ENCODE data around the gene CYSRT1. TPM values are rescaled to one million over a fixed set of nuclear protein-coding genes. Genes with fewer than 3 reads are reported as not detected.

CYSRT1 gene
- 1.5 to 1.9 TPM (median 1.7 TPM) in 3 replicates for total RNA-seq

DNA sequence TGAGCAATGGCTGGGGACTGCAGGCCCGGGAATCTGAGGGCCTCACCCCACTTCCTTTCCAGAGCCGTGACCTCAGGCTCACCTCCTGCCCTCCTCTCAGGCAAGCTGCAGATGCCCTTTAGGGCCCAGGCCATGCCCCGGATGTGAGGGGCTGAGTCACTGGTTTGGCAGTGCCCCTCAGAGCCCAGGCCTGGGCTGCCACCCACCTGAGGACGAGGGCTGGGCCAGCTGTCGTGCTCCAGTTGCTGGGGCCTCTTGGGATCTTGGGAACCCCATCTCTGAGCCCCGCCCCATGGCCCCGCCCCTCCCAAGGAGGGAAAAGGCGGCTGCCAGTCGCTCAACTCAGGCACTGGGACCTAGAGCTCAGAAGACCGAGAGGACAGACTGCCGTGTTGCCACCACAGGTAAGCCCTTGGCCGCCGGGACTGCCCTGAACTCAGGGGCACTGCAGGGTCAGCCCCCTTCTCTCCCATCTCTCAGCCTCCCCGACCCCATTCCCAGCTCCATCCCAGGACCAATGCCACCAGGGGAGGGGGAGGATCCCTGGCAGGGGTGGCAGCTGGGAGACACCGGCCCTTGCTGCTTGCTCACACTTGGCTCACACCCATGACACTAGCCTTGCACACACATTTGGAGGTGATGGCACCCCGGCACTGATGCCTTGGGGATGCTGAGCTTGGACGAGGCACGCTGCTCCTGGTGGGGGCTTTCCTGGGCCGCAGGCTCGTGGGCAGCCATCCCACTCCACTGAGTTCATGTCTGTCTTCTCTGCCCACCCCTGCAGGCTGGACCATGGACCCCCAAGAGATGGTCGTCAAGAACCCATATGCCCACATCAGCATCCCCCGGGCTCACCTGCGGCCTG lies at the start of gene CYSRT1:
CYSRT1 (plus strand) TSS at position 345 of the 865 bp plus-strand sequence; CDS start at position 793, 448 bp downstream.
- H3K9me3 Mint-ChIP-seq = no peaks in the 10 kb centered on the region
- peak within 1 kb of the TSS; percentile 82 for H3K4me3 Mint-ChIP-seq
- H3K27me3 Mint-ChIP-seq (ENCODE audit: low read depth) = peaks cover 4% of the 10 kb centered on the region
- no peak for TF ChIP-seq CTCF (IDR thresholded peaks at IDR 0.05; ENCODE audit: unreplicated experiment)
- H3K4me1 Mint-ChIP-seq = peaks cover 9% of the 10 kb centered on the region
- H3K36me3 Mint-ChIP-seq = no peaks in the 10 kb centered on the region
- DNase-seq (ENCODE audit: low spot score in 2 of 2, unreplicated experiment in 2 of 2) = no peak
- peak within 1 kb of the TSS; percentile 66 for H3K27ac Mint-ChIP-seq

DNA sequence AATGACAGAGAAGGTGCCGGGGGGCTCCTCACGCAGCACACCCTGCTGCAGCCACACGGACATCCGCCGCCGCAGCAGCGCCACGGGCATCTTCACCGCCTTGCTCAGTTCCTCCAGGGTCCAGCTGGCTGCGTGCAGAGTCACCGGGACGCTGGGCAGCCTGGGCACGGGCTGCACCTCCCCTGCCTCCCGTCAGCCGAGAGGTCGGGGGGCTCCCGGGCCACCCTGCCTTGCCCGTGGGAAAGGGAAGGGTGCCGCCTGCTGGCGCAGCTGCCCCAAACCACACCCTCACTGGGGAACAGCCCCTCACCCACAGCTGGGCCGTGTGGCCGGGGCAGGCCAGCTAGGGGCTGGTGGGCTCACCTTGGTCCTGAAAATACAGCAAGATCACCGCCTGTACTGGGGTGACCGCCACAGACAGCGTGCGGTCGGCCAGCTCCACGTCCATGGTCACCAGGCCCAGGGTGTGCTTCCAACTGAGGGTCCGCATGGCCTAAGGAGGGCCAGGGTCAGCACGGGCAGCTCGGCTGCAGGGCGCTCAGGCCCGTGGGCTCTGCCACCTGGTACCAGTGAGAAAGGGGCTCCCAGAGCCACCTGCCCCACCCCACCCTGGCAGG lies 49.5 kb upstream of the CYSRT1 start:
- no peak for DNase-seq (ENCODE audit: low spot score in 2 of 2, unreplicated experiment in 2 of 2)
- no peak for TF ChIP-seq CTCF (IDR thresholded peaks at IDR 0.05; ENCODE audit: unreplicated experiment)
- no peaks in the 10 kb centered on the region for H3K4me1 Mint-ChIP-seq
- no peaks in the 10 kb centered on the region for H3K9me3 Mint-ChIP-seq
- H3K27ac Mint-ChIP-seq = no peak overlapping the region
- H3K27me3 Mint-ChIP-seq (ENCODE audit: low read depth) = peaks cover 60% of the 10 kb centered on the region
- no peak overlapping the region for H3K4me3 Mint-ChIP-seq
- H3K36me3 Mint-ChIP-seq = peaks cover 5% of the 10 kb centered on the region

DNA sequence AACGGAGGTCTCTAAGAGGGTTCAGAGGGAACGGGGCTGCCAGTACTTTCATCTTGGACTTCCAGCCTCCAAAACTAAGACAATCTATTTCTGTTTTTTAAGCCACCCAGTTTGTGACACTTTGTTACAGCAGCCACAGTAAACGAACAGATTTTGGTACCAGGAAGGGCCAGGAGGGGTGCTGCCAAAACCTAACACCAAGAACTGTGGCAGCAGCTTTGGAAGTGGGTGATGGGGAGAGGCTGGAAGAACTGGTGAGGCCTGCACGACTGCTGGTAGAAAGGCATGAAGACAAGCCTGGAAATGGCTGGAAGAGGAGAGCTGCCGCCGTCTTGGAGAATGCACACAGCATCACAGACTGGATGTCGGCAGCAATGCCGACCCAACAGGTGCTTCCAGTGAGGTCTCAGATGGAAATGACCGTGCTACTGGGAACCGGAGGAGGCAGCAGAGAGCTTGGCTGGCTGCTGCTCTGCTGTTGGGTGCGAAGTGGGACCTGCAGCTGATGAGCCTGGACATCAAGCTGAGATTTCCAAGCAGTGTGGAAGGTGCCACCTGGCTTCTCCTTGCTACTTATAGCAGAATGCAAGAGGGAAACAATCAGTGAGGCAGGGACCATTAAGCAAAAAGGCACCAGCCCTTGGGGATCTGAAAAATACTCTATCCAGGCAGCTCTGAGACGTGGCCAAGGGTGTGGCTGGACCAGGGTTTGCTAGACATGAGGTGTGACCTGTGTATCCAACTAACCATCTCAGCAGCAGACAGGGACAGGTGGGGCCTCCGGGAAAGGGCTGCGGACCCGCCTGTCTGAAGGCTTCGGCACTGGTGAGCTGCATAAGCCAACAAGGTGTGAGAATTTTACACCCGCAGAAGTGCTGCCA lies 48.4 kb upstream of the CYSRT1 start:
- Mint-ChIP-seq H3K9me3 (no peaks in the 10 kb centered on the region), H3K27me3 (ENCODE audit: low read depth) (peaks cover 49% of the 10 kb centered on the region), H3K4me1 (no peaks in the 10 kb centered on the region), H3K36me3 (peaks cover 5% of the 10 kb centered on the region), H3K27ac (no peak overlapping the region), H3K4me3 (no peak overlapping the region)
- DNase-seq (ENCODE audit: low spot score in 2 of 2, unreplicated experiment in 2 of 2) = no peak
- peak; percentile 43 for TF ChIP-seq CTCF (IDR thresholded peaks at IDR 0.05; ENCODE audit: unreplicated experiment)

DNA sequence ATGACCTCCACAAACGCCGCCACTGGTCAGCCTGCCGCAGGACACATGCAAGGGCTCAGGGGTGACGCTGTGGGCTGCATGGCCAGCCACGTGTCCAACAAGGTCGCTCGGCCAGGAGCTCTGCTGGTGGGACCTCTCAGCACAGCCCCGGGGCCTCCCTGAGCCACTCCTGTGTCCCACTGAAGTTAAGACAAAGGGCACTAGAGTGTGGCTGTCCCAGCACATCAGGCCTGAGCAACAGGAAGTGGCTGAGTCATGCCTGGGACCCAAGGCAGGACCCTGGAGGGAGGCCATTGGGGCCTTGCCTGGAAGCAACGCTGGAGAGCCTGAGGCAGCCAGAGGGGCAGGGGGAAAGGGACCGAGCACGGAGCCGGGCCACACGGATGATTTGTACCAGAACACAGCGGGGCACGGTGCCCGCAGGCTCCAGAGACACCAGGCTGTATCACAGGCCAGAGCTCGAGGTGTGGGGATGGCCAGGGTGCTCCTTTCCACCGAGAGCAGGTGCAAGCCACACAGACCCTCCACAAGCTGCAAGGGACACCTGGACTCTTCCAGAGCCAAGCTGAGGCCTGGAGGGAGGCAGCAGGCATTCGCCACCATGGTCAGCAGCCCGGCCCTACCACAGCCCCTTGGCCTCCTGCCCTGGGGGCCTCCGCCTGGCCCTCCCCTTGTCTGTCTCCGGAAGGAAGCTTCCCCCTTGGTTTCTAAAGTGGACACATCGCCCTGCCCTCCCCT lies 46.6 kb upstream of the CYSRT1 start:
- no peak for DNase-seq (ENCODE audit: low spot score in 2 of 2, unreplicated experiment in 2 of 2)
- no peak overlapping the region for H3K27ac Mint-ChIP-seq
- H3K4me1 Mint-ChIP-seq = no peaks in the 10 kb centered on the region
- H3K4me3 Mint-ChIP-seq = no peak overlapping the region
- no peaks in the 10 kb centered on the region for H3K9me3 Mint-ChIP-seq
- TF ChIP-seq CTCF (IDR thresholded peaks at IDR 0.05; ENCODE audit: unreplicated experiment) = no peak
- peaks cover 10% of the 10 kb centered on the region for H3K36me3 Mint-ChIP-seq
- H3K27me3 Mint-ChIP-seq (ENCODE audit: low read depth) = peaks cover 31% of the 10 kb centered on the region
